ENCODE measurements around the gene ITK. TPM values are rescaled to one million over a fixed set of nuclear protein-coding genes. Genes with fewer than 3 reads are reported as not detected.

ITK gene
- total RNA-seq, 2 donors from 2014 or later: 3.4 to 8.2 TPM

GRCh38 chr5:157165261-157165660 is 15.4 kb upstream of the ITK start:
- H3K36me3 ChIP-seq: no peaks in the 10 kb centered on the region
- ATAC-seq (ENCODE audit: insufficient number of reproducible peaks, low FRiP score, low read depth): no peak
- DNase-seq (ENCODE audit: low spot score): no peak
- TF ChIP-seq CTCF (IDR thresholded peaks at IDR 0.05): no peak
- no peaks in the 10 kb centered on the region for H3K9me3 ChIP-seq
- no peaks in the 10 kb centered on the region for H3K4me1 ChIP-seq (ENCODE audit: control insufficient read depth in 1 of 2, low read depth in 2 of 2)
- no peak overlapping the region for H3K27ac ChIP-seq
- no peaks in the 10 kb centered on the region for H3K27me3 ChIP-seq (replicated peaks; ENCODE audit: insufficient read depth)
- no peak overlapping the region for H3K4me3 ChIP-seq

GRCh38 chr5:157165668-157166067 is 15.0 kb upstream of the ITK start:
- Histone ChIP-seq H3K27me3 (replicated peaks; ENCODE audit: insufficient read depth) (no peaks in the 10 kb centered on the region), H3K36me3 (no peaks in the 10 kb centered on the region), H3K27ac (no peak overlapping the region), H3K9me3 (no peaks in the 10 kb centered on the region), H3K4me1 (ENCODE audit: control insufficient read depth in 1 of 2, low read depth in 2 of 2) (no peaks in the 10 kb centered on the region), H3K4me3 (no peak overlapping the region)
- no peak for TF ChIP-seq CTCF (IDR thresholded peaks at IDR 0.05)
- ATAC-seq (ENCODE audit: insufficient number of reproducible peaks, low FRiP score, low read depth): no peak
- DNase-seq (ENCODE audit: low spot score): no peak

GRCh38 chr5:157166214-157167213 is 14.1 kb upstream of the ITK start, which contains the start of gene GARIN3:
Gene GARIN3 (minus strand): TSS chr5:157166264. CDS start chr5:157166168, 96 bp downstream.
- DNase-seq (ENCODE audit: low spot score): no peak
- TF ChIP-seq CTCF (IDR thresholded peaks at IDR 0.05): no peak
- Histone ChIP-seq H3K36me3 (no peaks in the 10 kb centered on the region), H3K27me3 (replicated peaks; ENCODE audit: insufficient read depth) (no peaks in the 10 kb centered on the region), H3K4me3 (no peak within 1 kb of the TSS), H3K9me3 (no peaks in the 10 kb centered on the region), H3K27ac (no peak within 1 kb of the TSS), H3K4me1 (ENCODE audit: control insufficient read depth in 1 of 2, low read depth in 2 of 2) (no peaks in the 10 kb centered on the region)
- no peak for ATAC-seq (ENCODE audit: insufficient number of reproducible peaks, low FRiP score, low read depth)

- no peak for TF ChIP-seq CTCF (IDR thresholded peaks at IDR 0.05)
- H3K4me1 ChIP-seq (ENCODE audit: control insufficient read depth in 1 of 2, low read depth in 2 of 2): no peaks in the 10 kb centered on the region
- H3K27ac ChIP-seq: no peak overlapping the region
- ATAC-seq (ENCODE audit: insufficient number of reproducible peaks, low FRiP score, low read depth): no peak
- no peaks in the 10 kb centered on the region for H3K36me3 ChIP-seq
- DNase-seq (ENCODE audit: low spot score): no peak
- H3K27me3 ChIP-seq (replicated peaks; ENCODE audit: insufficient read depth): no peaks in the 10 kb centered on the region
- H3K9me3 ChIP-seq: no peaks in the 10 kb centered on the region
- no peak overlapping the region for H3K4me3 ChIP-seq
These were observed 13.4 kb upstream of the ITK start for GRCh38 chr5:157167214-157167621.

GRCh38 chr5:157168286-157168685 is 12.4 kb upstream of the ITK start:
- DNase-seq (ENCODE audit: low spot score): no peak
- no peak for TF ChIP-seq CTCF (IDR thresholded peaks at IDR 0.05)
- Histone ChIP-seq H3K4me3 (no peak overlapping the region), H3K9me3 (no peaks in the 10 kb centered on the region), H3K27me3 (replicated peaks; ENCODE audit: insufficient read depth) (no peaks in the 10 kb centered on the region), H3K36me3 (no peaks in the 10 kb centered on the region), H3K27ac (no peak overlapping the region), H3K4me1 (ENCODE audit: control insufficient read depth in 1 of 2, low read depth in 2 of 2) (no peaks in the 10 kb centered on the region)
- ATAC-seq (ENCODE audit: insufficient number of reproducible peaks, low FRiP score, low read depth): no peak
